HCT116 (cell line): ENCODE measurements around the gene FES. TPM values are rescaled to one million over a fixed set of nuclear protein-coding genes. Genes with fewer than 3 reads are reported as not detected.

Source experiments
- ATAC-seq: fragments of 200-7000 bp; cut with Tn5 transposase; 2 replicates; pipeline ENCODE4 v1.9.1; 2020; ENCODE audit warnings: mild to moderate bottlenecking, moderate library complexity
- BruUV-seq: library from RNA; stranded (reverse); fragments of 400-500 nt; replicated peaks from 2 replicates; lab custom pipeline; 2021; lab: Mats Ljungman, UMichigan
- CTCF ChIA-PET: fragments of 300-600 bp; sonication (Branson Sonifier 250); formaldehyde crosslinking; loops from one replicate; lab custom pipeline; 2021; ENCODE audit warnings: antibody characterized with exemption; lab: Charles Lee
- POLR2A ChIA-PET: fragments of 300-600, 350-600 bp; sonication (Branson Sonifier 250); formaldehyde crosslinking; loops from one replicate; lab custom pipeline; 2021; ENCODE audit warnings: antibody characterized with exemption; lab: Charles Lee
- RAD21 ChIA-PET, 2 experiments: fragments of 300-600 bp; sonication (Branson Sonifier 250); formaldehyde crosslinking; loops; one replicate each; lab custom pipeline; 2023; ENCODE audit warnings: low total read pairs in 2 of 2; ENCODE audit not compliant: uncharacterized antibody in 2 of 2, unreplicated experiment in 2 of 2, low non-redundant PET in 1 of 2; lab: Charles Lee
- DNase-seq: peaks from one replicate; pipeline ENCODE4 v3.0.0-alpha.2; 2010; ENCODE audit warnings: low read depth, low spot score
- H2AFZ ChIP-seq: fragments of 200-600 bp; shearing (Covaris generic), sonication (generic); 2 replicates; pipeline ENCODE4 v1.6.1; 2017; ENCODE audit warnings: low read depth, mixed run types, mixed read lengths, antibody characterized with exemption, low read length; ENCODE audit not compliant: poor library complexity, severe bottlenecking
- H3K27ac ChIP-seq: 2 replicates; pipeline ENCODE4 v1.5.1; 2012; ENCODE audit warnings: low read depth, low read length
- H3K27me3 ChIP-seq: fragments of 200-600 bp; sonication (generic); 2 replicates; pipeline ENCODE4 v1.6.1; 2016; ENCODE audit warnings: mixed run types, low read length, mixed read lengths; ENCODE audit not compliant: insufficient read depth
- H3K36me3 ChIP-seq, 2 experiments: fragments of 200-500 bp in 1 of 2; fragments of 200-600 bp in 1 of 2; sonication (Bioruptor generic) in 1 of 2; sonication (generic) in 1 of 2; 2 replicates each; pipeline versions ENCODE4 v1.5.1 to v1.6.1; 2014 to 2016; ENCODE audit warnings: low read length in 2 of 2, inconsistent platforms in 1 of 2, mixed read lengths in 1 of 2, mixed run types in 1 of 2; ENCODE audit not compliant: insufficient read depth in 2 of 2, control insufficient read depth in 1 of 2
- H3K4me1 ChIP-seq, 2 experiments: fragments of 200-600 bp in 1 of 2; sonication (generic) in 1 of 2; 2 replicates each; pipeline versions ENCODE4 v1.5.1 to v1.6.1; 2012 to 2017; ENCODE audit warnings: low read length in 2 of 2, inconsistent platforms in 1 of 2, mild to moderate bottlenecking in 1 of 2, mixed read lengths in 1 of 2, mixed run types in 1 of 2, moderate library complexity in 1 of 2; ENCODE audit not compliant: insufficient read depth in 2 of 2, control insufficient read depth in 1 of 2
- H3K4me2 ChIP-seq: fragments of 200-600 bp; sonication (generic); 2 replicates; pipeline ENCODE4 v1.6.1; 2017; ENCODE audit warnings: mixed run types, low read length, mixed read lengths
- H3K4me3 ChIP-seq, 2 experiments: fragments of 200-600 bp in 1 of 2; sonication (generic) in 1 of 2; replicated peaks in 1 of 2; 2 replicates each; pipeline ENCODE4 v1.5.1; 2011 to 2016; ENCODE audit warnings: low read length in 2 of 2, control low read depth in 1 of 2, low read depth in 1 of 2, mild to moderate bottlenecking in 1 of 2, mixed read lengths in 1 of 2, mixed run types in 1 of 2
- H3K79me2 ChIP-seq: fragments of 200-600 bp; sonication (generic); 2 replicates; pipeline ENCODE4 v1.6.1; 2017; ENCODE audit warnings: mild to moderate bottlenecking, mixed run types, low read length, moderate library complexity, mixed read lengths; ENCODE audit not compliant: insufficient read depth
- H3K9ac ChIP-seq: fragments of 200-600 bp; sonication (generic); 2 replicates; pipeline ENCODE4 v1.6.1; 2016; ENCODE audit warnings: low read length, mixed read lengths
- H3K9me2 ChIP-seq: fragments of 200-600 bp; sonication (generic), shearing (Covaris generic); 2 replicates; pipeline ENCODE4 v1.6.1; 2017; ENCODE audit warnings: mixed run types, mild to moderate bottlenecking, moderate library complexity; ENCODE audit not compliant: insufficient read depth
- H3K9me3 ChIP-seq, 2 experiments: fragments of 200-500 bp in 1 of 2; fragments of 200-600 bp in 1 of 2; sonication (Bioruptor generic) in 1 of 2; sonication (generic) in 1 of 2; 2 replicates each; pipeline ENCODE4 v1.6.1; 2014 to 2017; ENCODE audit warnings: low read length in 2 of 2, mixed read lengths in 2 of 2, inconsistent platforms in 1 of 2, low read depth in 1 of 2, mild to moderate bottlenecking in 1 of 2, mixed run types in 1 of 2, moderate library complexity in 1 of 2; ENCODE audit not compliant: control insufficient read depth in 1 of 2, insufficient read depth in 1 of 2
- H4K20me1 ChIP-seq: fragments of 200-600 bp; sonication (generic), shearing (Covaris generic); 2 replicates; pipeline ENCODE4 v1.6.1; 2017; ENCODE audit warnings: mixed run types, mild to moderate bottlenecking, moderate library complexity; ENCODE audit not compliant: insufficient read depth
- CEBPB ChIP-seq: IDR thresholded peaks from 2 replicates; pipeline ENCODE4 v1.6.1; 2012; ENCODE audit warnings: low read depth
- ELF1 ChIP-seq: IDR thresholded peaks from 2 replicates; pipeline ENCODE4 v1.6.1; 2012; ENCODE audit warnings: low read depth, borderline replicate concordance
- REST ChIP-seq: IDR thresholded peaks from 2 replicates; pipeline ENCODE4 v1.6.1; 2012; ENCODE audit warnings: low read depth
- TCF7L2 ChIP-seq: IDR thresholded peaks from 2 replicates; pipeline ENCODE4 v1.7.0; 2011; ENCODE audit warnings: borderline replicate concordance, inconsistent platforms; ENCODE audit not compliant: insufficient read depth, insufficient read length; ENCODE audit errors: extremely low read depth
- intact Hi-C: fragments of 100-400 bp; cut with micrococcal nuclease; formaldehyde crosslinking; loops from 2 replicates; pipeline ENCODE4 v1.10.0; 2022
- total RNA-seq: library from RNA; stranded (reverse); gene quantifications from one replicate; pipeline ENCODE4 v1.2.1, GENCODE V29; 2021; ENCODE audit not compliant: unreplicated experiment

FES gene
- total RNA-seq, 1 experiment from 2014 or later = 5.3 TPM

GRCh38 chr15:90886291-90886614 lies 1.9 kb downstream of the FES start:
- H3K4me3 ChIP-seq = no peak overlapping the region
- intact Hi-C loops = loop anchor here (1.0 to 5.0 kb wide), 4 partner anchors 238 to 593 kb away; no protein-coding TSS in a partner anchor
- DNase-seq (no peak), ATAC-seq (no peak)
- H3K79me2 ChIP-seq = no peaks in the 10 kb centered on the region
- no peaks in the 10 kb centered on the region for H3K36me3 ChIP-seq
- H4K20me1 ChIP-seq = no peaks in the 10 kb centered on the region
- no peaks in the 10 kb centered on the region for H3K27me3 ChIP-seq
- H3K9ac ChIP-seq = no peak overlapping the region
- ChIA-PET CTCF (interaction anchor here (0.6 to 2.8 kb wide), 17 partner anchors 14 to 593 kb away, joined by 3 to 26 read pairs (median 4); partner anchors contain the start of genes BLM, FURIN, HDDC3 and UNC45A), RAD21 (interaction anchor here (0.6 to 2.2 kb wide), 4 partner anchors 238 to 566 kb away, joined by 3 to 8 read pairs (median 4); no protein-coding TSS in a partner anchor), POLR2A (interaction anchor here (0.8 kb wide), 1 partner anchor 46 kb away, joined by 4 read pairs; the partner anchor contains the start of gene HDDC3)
- no peak overlapping the region for H2AFZ ChIP-seq
- H3K4me1 ChIP-seq = peaks cover 0 to 3% of the 10 kb centered on the region in 2 experiments; a peak in 1 of 4 replicates
- no peaks in the 10 kb centered on the region for H3K9me3 ChIP-seq
- BruUV-seq = no TSS peak
- H3K9me2 ChIP-seq = no peaks in the 10 kb centered on the region
- H3K27ac ChIP-seq = no peak overlapping the region
- TF ChIP-seq ELF1 (no peak), CEBPB (no peak), TCF7L2 (no peak), REST (no peak)
- H3K4me2 ChIP-seq = no peak overlapping the region
